SH-SY5Y (cell line): Measurements from ENCODE around the gene TTF2.

ENCODE experiments used
- GATA2 ChIP-seq: IDR thresholded peaks from 2 replicates; pipeline ENCODE4 v1.6.1; 2011; ENCODE audit warnings: mild to moderate bottlenecking, low read depth, low read length
- GATA3 ChIP-seq: IDR thresholded peaks from 2 replicates; pipeline ENCODE4 v1.6.1; 2011; ENCODE audit warnings: low read depth, mild to moderate bottlenecking, low read length, moderate library complexity

The TTF2 gene

DNA sequence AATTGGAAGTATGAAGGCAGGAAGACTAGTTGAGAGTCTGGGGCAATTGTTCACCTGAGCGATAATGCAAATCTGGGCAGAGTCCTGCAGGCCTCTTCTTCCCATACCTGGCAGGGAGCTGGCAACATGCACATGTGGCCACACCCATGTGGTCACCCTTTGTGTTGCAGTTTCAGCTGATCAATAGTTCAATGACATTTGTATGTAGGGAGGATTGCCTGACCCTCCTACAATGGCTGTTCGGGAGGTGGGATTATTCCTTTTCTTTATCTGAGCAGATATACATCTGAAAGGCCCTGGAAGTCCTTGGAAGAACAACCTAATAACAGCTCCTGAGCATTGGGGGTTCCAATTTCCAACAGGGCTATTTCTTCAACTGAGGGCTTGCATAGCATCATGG lies 76.6 kb downstream of the TTF2 start:
- TF ChIP-seq GATA3 (no peak), GATA2 (no peak)

DNA sequence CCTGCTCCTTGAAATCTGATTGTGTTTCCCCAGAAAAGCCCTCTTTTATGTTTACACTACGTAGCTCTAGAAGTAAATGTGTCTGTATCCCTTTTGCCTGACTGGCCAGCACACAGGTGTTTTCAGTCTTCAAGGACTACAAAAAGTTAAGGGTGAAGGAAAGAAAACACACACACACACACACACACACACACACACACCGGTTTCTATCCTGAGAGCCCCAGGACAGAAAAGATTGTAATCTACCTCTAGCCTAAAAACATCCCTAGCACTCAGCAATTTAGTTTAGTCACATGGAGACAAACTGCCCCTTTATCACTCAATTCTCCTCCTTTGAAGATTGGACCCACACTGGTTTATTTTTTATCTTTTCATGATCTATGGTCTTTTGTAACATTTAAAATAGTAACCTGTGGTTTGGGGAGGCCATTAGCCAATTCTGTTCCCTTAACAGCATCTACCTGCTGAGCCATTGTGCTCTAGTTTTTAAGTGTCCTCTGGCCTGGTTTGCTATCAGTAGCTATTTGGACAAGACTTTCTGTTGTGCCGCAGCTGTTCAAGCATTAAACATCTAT lies 77.2 kb downstream of the TTF2 start:
- TF ChIP-seq GATA2 (no peak; the same call in 1 of the 2 replicates), GATA3 (no peak)

DNA sequence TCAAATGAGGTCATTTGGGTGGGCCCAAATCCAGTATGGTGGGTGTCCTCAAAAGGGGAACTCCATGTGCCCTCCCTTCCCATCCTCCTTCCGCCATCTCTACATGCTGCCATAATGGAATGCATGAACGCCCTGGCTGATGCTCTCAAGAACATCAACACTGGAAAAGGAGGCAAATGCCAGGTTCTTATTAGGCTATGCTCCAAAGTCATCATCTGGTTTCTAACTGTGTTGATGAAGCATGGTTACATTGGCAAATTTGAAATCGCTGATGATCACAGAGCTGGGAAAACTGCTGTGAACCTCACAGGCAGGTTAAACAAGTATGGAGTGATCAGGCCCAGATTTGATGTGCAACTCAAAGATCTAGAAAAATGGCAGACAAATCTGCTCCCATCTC lies 78.0 kb downstream of the TTF2 start:
- TF ChIP-seq GATA3 = no peak
- TF ChIP-seq GATA2 = no peak

DNA sequence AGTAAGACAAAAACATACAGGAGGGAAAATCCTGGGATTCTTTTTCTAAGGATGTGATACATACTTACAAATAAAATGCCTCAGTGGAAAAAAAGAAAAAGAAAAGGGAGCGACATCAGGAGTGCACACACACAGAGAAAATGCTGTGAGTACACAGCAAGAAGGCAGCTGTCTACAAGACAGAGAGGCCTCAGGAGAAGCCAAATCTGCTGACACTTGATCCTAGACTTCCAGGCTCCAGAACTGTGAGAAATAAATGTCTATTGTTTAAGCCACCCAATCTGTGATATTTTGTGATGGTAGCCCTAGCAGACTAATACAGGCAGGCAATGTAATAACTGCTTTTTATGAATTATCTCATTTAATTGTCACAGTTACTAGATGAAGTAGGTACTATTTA lies 78.4 kb downstream of the TTF2 start:
- TF ChIP-seq GATA2 (no peak), GATA3 (no peak)

DNA sequence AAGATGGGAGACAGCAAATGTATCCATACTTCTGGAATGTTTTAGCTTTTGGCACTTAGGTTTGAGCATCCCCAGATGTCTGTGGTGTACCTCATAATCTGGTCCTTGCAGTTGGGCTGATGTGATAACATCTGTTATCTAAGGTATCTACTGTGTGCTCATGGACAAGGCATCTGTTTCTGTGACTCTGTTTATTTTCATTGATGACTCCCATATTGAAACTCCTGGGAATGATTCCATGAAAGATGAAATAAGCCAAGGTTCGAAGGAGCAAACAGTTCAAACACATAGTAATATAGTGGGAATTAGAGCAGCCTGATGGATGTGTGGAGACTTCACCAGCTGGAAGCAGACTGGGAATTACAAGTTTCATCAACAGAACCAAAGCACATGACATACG lies 82.1 kb downstream of the TTF2 start:
- TF ChIP-seq GATA2 (peak; percentile 93), GATA3 (peak; percentile 97)

DNA sequence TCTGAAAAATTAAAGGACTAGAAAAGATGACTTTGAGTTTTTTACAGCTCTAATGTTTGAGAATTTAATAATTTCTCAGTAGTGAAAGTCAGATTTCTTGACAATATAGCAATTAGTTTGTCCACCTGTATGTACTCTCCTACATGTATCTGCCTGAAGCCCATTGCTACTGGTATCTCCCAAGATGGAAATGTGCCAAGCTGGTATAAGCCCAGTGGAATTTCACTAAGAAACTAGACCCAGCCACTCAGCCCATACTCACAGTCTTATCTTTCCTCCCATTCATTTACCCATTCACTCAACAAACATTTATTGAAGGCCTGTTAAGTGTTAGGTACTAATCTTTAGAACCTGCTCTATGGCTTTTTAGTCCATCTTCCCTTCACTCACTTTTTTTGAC lies 83.0 kb downstream of the TTF2 start:
- no peak for TF ChIP-seq GATA3
- TF ChIP-seq GATA2 = no peak

DNA sequence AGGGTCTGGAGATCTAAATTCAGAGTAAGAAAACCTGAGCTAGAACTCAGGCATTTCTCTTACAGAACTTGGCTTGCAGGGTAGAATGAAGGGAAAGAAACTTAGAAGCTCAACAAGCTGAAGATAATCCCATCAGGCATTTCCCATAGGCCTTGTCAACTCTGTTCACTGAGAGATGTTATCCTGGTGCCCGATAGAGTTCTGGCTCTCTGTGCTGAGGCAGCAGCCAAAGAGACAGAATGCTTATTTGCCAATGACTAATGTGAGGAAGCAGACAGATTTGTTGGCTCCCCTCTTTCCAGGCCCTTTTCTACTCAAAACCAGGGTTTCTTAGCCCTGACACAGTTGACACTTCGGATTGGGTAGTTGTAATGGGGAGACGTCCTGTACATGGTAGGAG lies 83.7 kb downstream of the TTF2 start:
- no peak for TF ChIP-seq GATA3
- TF ChIP-seq GATA2 = peak; percentile 20; the same call in 1 of the 2 replicates

DNA sequence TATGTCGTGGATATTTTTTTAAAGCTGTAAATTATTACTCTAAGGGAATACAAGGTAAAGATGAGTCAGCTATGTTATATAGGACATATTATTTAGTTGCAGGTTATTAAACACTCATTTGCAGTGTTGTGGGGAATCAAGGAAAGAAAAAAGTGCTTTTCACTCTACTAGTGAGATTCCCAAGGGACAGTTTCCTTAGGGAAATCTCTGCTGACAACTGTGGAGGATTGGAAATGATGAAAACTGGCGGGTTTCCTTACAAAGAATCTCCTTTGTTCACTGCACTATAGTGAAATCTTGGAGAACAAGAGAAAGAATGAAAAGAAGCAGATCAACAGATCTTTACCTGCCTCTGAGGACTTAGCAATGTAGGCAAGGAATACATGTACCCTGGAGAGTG lies 85.9 kb downstream of the TTF2 start:
- TF ChIP-seq GATA3 = no peak
- no peak for TF ChIP-seq GATA2

DNA sequence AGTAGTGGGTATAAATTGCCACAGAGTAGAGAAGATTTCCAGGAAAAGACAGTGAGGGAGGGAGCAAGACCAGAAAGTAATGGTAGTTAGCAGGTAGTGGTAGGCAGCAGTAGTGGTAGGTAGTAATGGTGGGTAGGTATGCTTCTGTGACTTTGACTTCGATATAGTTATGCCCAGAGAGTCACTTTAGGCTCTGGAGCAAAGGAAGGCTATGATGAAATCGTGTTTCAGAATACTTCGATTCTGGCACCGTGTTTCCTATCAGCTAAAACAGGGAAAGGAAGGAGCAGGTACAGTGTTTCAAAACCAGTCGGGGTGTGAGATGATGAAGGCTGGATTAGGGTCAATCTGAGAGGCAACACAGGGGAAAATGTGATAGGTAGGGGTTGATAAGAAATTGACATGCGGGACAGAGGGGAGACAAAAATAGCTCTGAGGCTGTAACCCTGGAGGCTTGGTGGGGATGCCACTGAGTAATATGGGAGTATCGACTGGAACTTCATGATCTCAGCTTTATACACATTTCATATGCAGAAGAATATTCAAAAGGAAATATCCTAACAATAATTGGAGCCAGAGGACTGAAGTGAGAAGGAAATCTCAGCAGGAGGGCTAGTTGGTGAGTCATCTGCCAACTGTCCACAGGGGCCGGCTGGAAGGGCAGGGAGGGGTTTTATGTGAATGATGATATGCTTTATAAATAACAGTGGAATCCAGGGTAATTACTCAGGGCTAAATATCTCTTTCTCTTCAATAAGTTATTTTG lies 86.6 kb downstream of the TTF2 start:
- TF ChIP-seq GATA3 (no peak), GATA2 (no peak)

DNA sequence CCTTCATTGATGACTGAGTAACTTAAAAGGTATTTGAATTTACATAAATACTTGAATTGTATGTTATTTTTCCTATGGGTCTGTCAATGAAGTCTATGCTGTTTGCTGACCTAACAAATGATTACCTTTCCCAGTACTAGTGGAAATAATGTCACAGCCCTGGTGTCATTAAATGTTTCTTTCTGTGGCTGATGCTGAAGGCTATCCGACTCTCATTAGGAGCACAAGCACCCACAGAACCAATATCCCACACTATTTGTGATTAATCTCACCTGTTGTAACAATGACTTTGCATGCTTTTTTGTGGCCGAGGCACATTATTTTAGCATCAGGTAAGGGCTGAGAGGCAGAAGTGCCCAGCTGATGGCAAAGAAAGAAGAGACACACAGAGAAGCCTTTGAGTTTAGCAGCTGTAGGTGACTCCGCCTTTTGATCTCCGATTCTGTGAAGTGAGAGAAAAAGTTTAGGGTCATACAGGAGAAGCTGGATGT lies 87.3 kb downstream of the TTF2 start:
- TF ChIP-seq GATA2 = no peak
- no peak for TF ChIP-seq GATA3

DNA sequence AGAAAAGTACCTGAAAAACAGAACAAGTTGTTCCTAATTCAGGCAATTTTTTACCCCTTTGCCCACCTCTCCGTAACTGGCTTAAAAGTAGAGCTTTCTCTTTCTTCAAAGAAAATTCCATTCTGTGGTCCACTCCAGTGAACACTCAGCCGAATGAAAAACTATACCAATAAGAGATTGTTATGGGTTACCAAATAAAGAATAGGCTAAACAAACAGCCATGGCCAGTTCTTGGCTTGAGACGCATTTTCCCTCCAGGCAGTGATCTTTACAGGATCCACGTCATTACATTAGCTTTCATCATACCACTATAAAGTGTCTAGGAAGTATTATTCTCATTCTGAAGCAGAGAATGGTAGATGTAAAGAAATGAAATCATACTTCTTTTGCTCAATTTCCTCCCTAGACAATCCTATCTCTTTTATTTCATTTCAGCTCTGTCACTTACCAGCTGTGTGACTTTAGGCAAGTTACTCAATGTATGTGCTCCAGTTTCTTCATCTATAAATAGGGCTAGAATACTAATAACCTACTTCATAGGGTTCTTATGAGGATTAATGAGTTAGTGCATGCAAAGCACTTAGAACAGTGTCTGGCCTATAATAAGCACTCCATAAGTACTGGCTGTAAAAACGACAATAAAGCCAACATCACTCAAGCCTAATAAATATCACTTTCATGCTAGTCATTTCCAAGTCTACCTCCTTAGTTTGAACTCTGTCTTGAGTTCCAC lies 87.9 kb downstream of the TTF2 start:
- TF ChIP-seq GATA2 (no peak), GATA3 (no peak)

DNA sequence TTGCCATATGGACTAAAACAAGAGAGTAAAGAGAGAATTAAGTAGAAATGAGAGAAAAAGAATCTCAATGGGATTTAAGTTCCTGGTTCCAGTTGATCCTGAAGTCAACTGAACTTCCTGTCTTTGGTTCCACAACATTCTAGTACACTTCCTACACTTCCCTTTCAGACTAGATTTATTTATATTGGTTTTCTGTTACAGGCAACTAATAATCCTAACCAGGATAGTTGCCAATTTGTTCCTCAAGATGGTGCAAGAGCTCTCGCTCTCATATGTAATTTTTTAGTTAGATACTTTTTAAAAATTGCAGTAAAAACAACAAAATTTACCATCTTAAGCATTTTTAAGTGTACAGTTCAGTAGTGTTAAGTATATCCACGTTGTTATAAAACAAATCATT lies 90.2 kb downstream of the TTF2 start:
- TF ChIP-seq GATA3 = no peak
- TF ChIP-seq GATA2 = no peak
